ENCODE measurements around the gene TADA2B.

The TADA2B gene

GRCh38 chr4:7018281-7018680 lies 24.9 kb upstream of the TADA2B start:
- DNase-seq, result no peak

- DNase-seq, result no peak
Measured at GRCh38 chr4:7019367-7019766, 23.8 kb upstream of the TADA2B start.

- DNase-seq, result no peak
Measured at GRCh38 chr4:7020290-7020689, 22.9 kb upstream of the TADA2B start.

GRCh38 chr4:7020856-7021255 lies 22.3 kb upstream of the TADA2B start:
- no peak for DNase-seq

GRCh38 chr4:7021355-7021754 lies 21.8 kb upstream of the TADA2B start:
- no peak for DNase-seq

- DNase-seq, result no peak
Measured at GRCh38 chr4:7021930-7022664, 21.1 kb upstream of the TADA2B start.

- no peak for DNase-seq
Measured at GRCh38 chr4:7023486-7023885, 19.7 kb upstream of the TADA2B start.

GRCh38 chr4:7023901-7024300 lies 19.3 kb upstream of the TADA2B start:
- DNase-seq, result no peak

- DNase-seq, result no peak
Measured at GRCh38 chr4:7024336-7024890, 18.8 kb upstream of the TADA2B start.

GRCh38 chr4:7025040-7025602 lies 18.1 kb upstream of the TADA2B start:
- no peak for DNase-seq

- DNase-seq, result no peak
Measured at GRCh38 chr4:7026107-7026506, 17.1 kb upstream of the TADA2B start.

- DNase-seq, result no peak
Measured at GRCh38 chr4:7027284-7027683, 15.9 kb upstream of the TADA2B start.

- DNase-seq, result no peak
Measured at GRCh38 chr4:7027913-7028312, 15.3 kb upstream of the TADA2B start.

GRCh38 chr4:7029212-7029611 lies 14.0 kb upstream of the TADA2B start:
- DNase-seq, result no peak

GRCh38 chr4:7029921-7030320 lies 13.3 kb upstream of the TADA2B start:
- DNase-seq, result no peak

- no peak for DNase-seq
Measured at GRCh38 chr4:7030856-7031255, 12.3 kb upstream of the TADA2B start.

- DNase-seq, result no peak
Measured at GRCh38 chr4:7031558-7032449, 11.4 kb upstream of the TADA2B start.

GRCh38 chr4:7032596-7032995 lies 10.6 kb upstream of the TADA2B start:
- DNase-seq, result no peak

- no peak for DNase-seq
Measured at GRCh38 chr4:7034262-7035081, 8.7 kb upstream of the TADA2B start.

GRCh38 chr4:7037425-7037824 lies 5.7 kb upstream of the TADA2B start:
- peak in 1 of 2 donors; percentile 14 for DNase-seq

- no peak for DNase-seq
Measured at GRCh38 chr4:7040765-7041164, 2.4 kb upstream of the TADA2B start.

- DNase-seq, result no peak
Measured at GRCh38 chr4:7041246-7041645, 1.9 kb upstream of the TADA2B start.
